Measurements from ENCODE around the gene FGF12.

FGF12 gene

GRCh38 chr3:192409201-192409837 lies 318.0 kb downstream of the FGF12 start:
- no peaks in the 10 kb centered on the region for H3K27me3 ChIP-seq (ENCODE audit: control insufficient read depth, insufficient read depth, low read length)
- no peak overlapping the region for H3K27ac ChIP-seq
- H3K4me1 ChIP-seq = no peaks in the 10 kb centered on the region
- H3K36me3 ChIP-seq (ENCODE audit: control insufficient read depth, insufficient read depth, low read length) = no peaks in the 10 kb centered on the region
- H3K79me2 ChIP-seq = no peaks in the 10 kb centered on the region
- no peak overlapping the region for H3K9ac ChIP-seq
- H3K4me2 ChIP-seq (ENCODE audit: low read length) = peak overlapping the region; percentile 72
- peak overlapping the region; percentile 49 for H3K4me3 ChIP-seq (ENCODE audit: low read depth, low read length)
- no peaks in the 10 kb centered on the region for H3K9me3 ChIP-seq (ENCODE audit: control insufficient read depth, low read length)
- TF ChIP-seq CTCF (IDR thresholded peaks at IDR 0.05) = no peak
- peak overlapping the region; percentile 25 for H2AFZ ChIP-seq

DNA sequence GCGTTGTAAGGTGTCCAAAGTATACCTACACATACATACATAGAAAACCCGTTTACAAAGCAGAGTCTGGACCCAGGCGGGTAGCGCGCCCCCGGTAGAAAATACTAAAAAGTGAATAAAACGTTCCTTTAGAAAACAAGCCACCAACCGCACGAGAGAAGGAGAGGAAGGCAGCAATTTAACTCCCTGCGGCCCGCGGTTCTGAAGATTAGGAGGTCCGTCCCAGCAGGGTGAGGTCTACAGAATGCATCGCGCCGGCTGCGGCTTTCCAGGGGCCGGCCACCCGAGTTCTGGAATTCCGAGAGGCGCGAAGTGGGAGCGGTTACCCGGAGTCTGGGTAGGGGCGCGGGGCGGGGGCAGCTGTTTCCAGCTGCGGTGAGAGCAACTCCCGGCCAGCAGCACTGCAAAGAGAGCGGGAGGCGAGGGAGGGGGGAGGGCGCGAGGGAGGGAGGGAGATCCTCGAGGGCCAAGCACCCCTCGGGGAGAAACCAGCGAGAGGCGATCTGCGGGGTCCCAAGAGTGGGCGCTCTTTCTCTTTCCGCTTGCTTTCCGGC lies 318.6 kb downstream of the FGF12 start:
- Histone ChIP-seq H3K27me3 (ENCODE audit: control insufficient read depth, insufficient read depth, low read length) (no peaks in the 10 kb centered on the region), H3K4me3 (ENCODE audit: low read depth, low read length) (peak overlapping the region; percentile 49), H3K4me1 (no peaks in the 10 kb centered on the region), H3K4me2 (ENCODE audit: low read length) (peak overlapping the region; percentile 72), H2AFZ (peak overlapping the region; percentile 10), H3K79me2 (no peaks in the 10 kb centered on the region), H3K9ac (no peak overlapping the region), H3K27ac (no peak overlapping the region), H3K36me3 (ENCODE audit: control insufficient read depth, insufficient read depth, low read length) (no peaks in the 10 kb centered on the region), H3K9me3 (ENCODE audit: control insufficient read depth, low read length) (no peaks in the 10 kb centered on the region)
- no peak for TF ChIP-seq CTCF (IDR thresholded peaks at IDR 0.05)

DNA sequence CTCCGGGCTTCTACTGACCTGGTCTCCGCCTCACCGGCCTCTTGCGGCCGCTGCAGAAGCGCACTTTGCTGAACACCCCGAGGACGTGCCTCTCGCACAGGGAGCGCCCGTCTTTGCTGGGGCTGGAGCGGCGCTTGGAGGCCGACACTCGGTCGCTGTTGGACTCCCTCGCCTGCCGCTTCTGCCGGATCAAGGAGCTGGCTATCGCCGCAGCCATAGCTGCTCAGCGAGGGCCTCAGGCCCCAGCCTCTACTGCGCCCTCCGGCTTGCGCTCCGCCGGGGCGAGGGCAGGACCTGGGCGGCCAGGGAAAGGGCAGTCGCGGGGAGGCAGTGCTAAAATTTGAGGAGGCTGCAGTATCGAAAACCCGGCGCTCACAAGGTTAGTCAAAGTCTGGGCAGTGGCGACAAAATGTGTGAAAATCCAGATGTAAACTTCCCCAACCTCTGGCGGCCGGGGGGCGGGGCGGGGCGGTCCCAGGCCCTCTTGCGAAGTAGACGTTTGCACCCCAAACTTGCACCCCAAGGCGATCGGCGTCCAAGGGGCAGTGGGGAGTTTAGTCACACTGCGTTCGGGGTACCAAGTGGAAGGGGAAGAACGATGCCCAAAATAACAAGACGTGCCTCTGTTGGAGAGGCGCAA lies 319.2 kb downstream of the FGF12 start:
- Histone ChIP-seq H3K27me3 (ENCODE audit: control insufficient read depth, insufficient read depth, low read length) (no peaks in the 10 kb centered on the region), H3K36me3 (ENCODE audit: control insufficient read depth, insufficient read depth, low read length) (no peaks in the 10 kb centered on the region), H3K27ac (no peak overlapping the region), H3K4me1 (no peaks in the 10 kb centered on the region), H2AFZ (peak overlapping the region; percentile 10), H3K79me2 (no peaks in the 10 kb centered on the region), H3K4me3 (ENCODE audit: low read depth, low read length) (peak overlapping the region; percentile 49), H3K9me3 (ENCODE audit: control insufficient read depth, low read length) (no peaks in the 10 kb centered on the region), H3K4me2 (ENCODE audit: low read length) (peak overlapping the region; percentile 72), H3K9ac (no peak overlapping the region)
- TF ChIP-seq CTCF (IDR thresholded peaks at IDR 0.05) = no peak

DNA sequence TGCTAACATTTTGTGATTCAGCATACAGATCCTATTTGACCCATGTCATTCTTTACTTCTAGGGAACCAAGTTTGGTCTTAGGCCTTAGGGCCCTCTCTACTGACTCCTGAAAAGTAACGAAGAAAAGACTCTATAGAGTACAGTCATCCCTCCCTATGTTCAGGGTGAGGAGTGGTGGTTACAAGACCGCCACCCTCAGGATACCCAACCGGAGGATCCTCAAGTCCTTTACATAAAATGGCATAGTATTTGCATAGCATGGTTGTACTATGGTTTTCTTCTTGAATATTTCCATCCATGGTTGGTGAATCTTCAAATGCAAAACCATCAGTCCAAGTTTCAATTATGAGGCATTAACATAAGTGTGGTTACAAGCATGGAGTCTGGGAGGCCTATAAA lies 327.6 kb downstream of the FGF12 start:
- no peak for TF ChIP-seq CTCF (IDR thresholded peaks at IDR 0.05)
- Histone ChIP-seq H3K27me3 (ENCODE audit: control insufficient read depth, insufficient read depth, low read length) (no peaks in the 10 kb centered on the region), H3K4me1 (no peaks in the 10 kb centered on the region), H3K79me2 (no peaks in the 10 kb centered on the region), H3K4me2 (ENCODE audit: low read length) (no peak overlapping the region), H2AFZ (no peak overlapping the region), H3K27ac (no peak overlapping the region), H3K9ac (no peak overlapping the region), H3K4me3 (ENCODE audit: low read depth, low read length) (no peak overlapping the region), H3K9me3 (ENCODE audit: control insufficient read depth, low read length) (no peaks in the 10 kb centered on the region), H3K36me3 (ENCODE audit: control insufficient read depth, insufficient read depth, low read length) (no peaks in the 10 kb centered on the region)

All from parathyroid adenoma (tissue), 2 donors.